MM.1S (cell line): ENCODE data around the gene ARPP21.

Experiments
- DNase-seq: peaks from one replicate; pipeline ENCODE4 v3.0.0-alpha.2; 2015
- H2AFZ ChIP-seq: fragments of 300-600 bp; sonication (generic); 2 replicates; pipeline ENCODE4 v1.6.0; 2016; ENCODE audit warnings: antibody characterized with exemption, low read length
- H3F3A ChIP-seq: fragments of 300-600 bp; sonication (generic); 2 replicates; pipeline ENCODE4 v1.6.1; 2016; ENCODE audit warnings: mild to moderate bottlenecking, antibody characterized with exemption, low read length, moderate library complexity, mixed read lengths; ENCODE audit not compliant: insufficient read depth
- H3K27ac ChIP-seq: fragments of 300-600 bp; sonication (generic); 2 replicates; pipeline ENCODE4 v1.5.1; 2016; ENCODE audit warnings: mild to moderate bottlenecking, low read length
- H3K27me3 ChIP-seq: fragments of 300-600 bp; sonication (generic); replicated peaks from 2 replicates; pipeline ENCODE4 v1.6.0; 2016; ENCODE audit warnings: low read length; ENCODE audit not compliant: insufficient read depth
- H3K36me3 ChIP-seq: fragments of 300-600 bp; sonication (generic); replicated peaks from 2 replicates; pipeline ENCODE4 v1.6.1; 2016; ENCODE audit warnings: mild to moderate bottlenecking, low read length, mixed read lengths; ENCODE audit not compliant: insufficient read depth
- H3K4me1 ChIP-seq: fragments of 300-600 bp; sonication (generic); 2 replicates; pipeline ENCODE4 v1.6.1; 2016; ENCODE audit warnings: low read length, mixed read lengths
- H3K4me2 ChIP-seq: fragments of 300-600 bp; sonication (generic); 2 replicates; pipeline ENCODE4 v1.6.0; 2016; ENCODE audit warnings: low read depth, low read length
- H3K4me3 ChIP-seq: fragments of 300-600 bp; sonication (generic); 2 replicates; pipeline ENCODE4 v1.5.1; 2016; ENCODE audit warnings: low read length, mixed read lengths
- H3K79me2 ChIP-seq: fragments of 300-600 bp; sonication (generic); 2 replicates; pipeline ENCODE4 v1.6.1; 2016; ENCODE audit warnings: mixed run types, low read length, mixed read lengths
- H3K9ac ChIP-seq: fragments of 300-600 bp; sonication (generic); 2 replicates; pipeline ENCODE4 v1.6.1; 2016; ENCODE audit warnings: low read length, mixed read lengths
- H3K9me2 ChIP-seq: fragments of 300-600 bp; sonication (generic); replicated peaks from 2 replicates; pipeline ENCODE4 v1.6.1; 2016; ENCODE audit warnings: mild to moderate bottlenecking, low read length, mixed read lengths; ENCODE audit not compliant: insufficient read depth
- H3K9me3 ChIP-seq: fragments of 300-600 bp; sonication (generic); replicated peaks from 2 replicates; pipeline ENCODE4 v1.6.1; 2016; ENCODE audit warnings: mild to moderate bottlenecking, low read length, mixed read lengths; ENCODE audit not compliant: insufficient read depth
- H4K20me1 ChIP-seq: fragments of 300-600 bp; sonication (generic); 2 replicates; pipeline ENCODE4 v1.6.1; 2016; ENCODE audit warnings: mild to moderate bottlenecking, low read length, moderate library complexity, mixed read lengths; ENCODE audit not compliant: insufficient read depth
- CTCF ChIP-seq: fragments of 300-600 bp; sonication (generic); IDR thresholded peaks from 2 replicates; pipeline ENCODE4 v1.5.1; 2016; ENCODE audit warnings: antibody characterized with exemption, low read length, mixed read lengths
- EZH2 ChIP-seq: fragments of 300-600 bp; sonication (generic); optimal IDR thresholded peaks from 2 replicates; pipeline ENCODE3; 2017; ENCODE audit warnings: low read depth, mild to moderate bottlenecking, antibody characterized with exemption, low read length, mixed read lengths
- EZH2phosphoT487 ChIP-seq: fragments of 300-600 bp; sonication (generic); IDR thresholded peaks from 2 replicates; pipeline ENCODE4 v1.6.1; 2018; ENCODE audit warnings: antibody characterized with exemption, low read length

ARPP21 gene

GRCh38 chr3:35733864-35734263 is 94.5 kb downstream of the ARPP21 start:
- Histone ChIP-seq H3K79me2 (no peaks in the 10 kb centered on the region), H3K9me2 (no peaks in the 10 kb centered on the region), H2AFZ (no peak overlapping the region), H3K27ac (no peak overlapping the region), H3K9ac (no peak overlapping the region), H3F3A (no peaks in the 10 kb centered on the region), H4K20me1 (no peaks in the 10 kb centered on the region), H3K9me3 (no peaks in the 10 kb centered on the region), H3K4me3 (no peak overlapping the region), H3K27me3 (no peaks in the 10 kb centered on the region), H3K4me2 (no peak overlapping the region), H3K36me3 (no peaks in the 10 kb centered on the region), H3K4me1 (no peaks in the 10 kb centered on the region)
- TF ChIP-seq EZH2, result no peak
- no peak for TF ChIP-seq CTCF
- no peak for TF ChIP-seq EZH2phosphoT487
- no peak for DNase-seq

GRCh38 chr3:35737080-35737479 is 97.8 kb downstream of the ARPP21 start:
- H3K9me2 ChIP-seq, result no peaks in the 10 kb centered on the region
- H3F3A ChIP-seq, result no peaks in the 10 kb centered on the region
- H3K4me3 ChIP-seq, result no peak overlapping the region
- H3K4me1 ChIP-seq, result no peaks in the 10 kb centered on the region
- no peaks in the 10 kb centered on the region for H3K79me2 ChIP-seq
- no peak overlapping the region for H3K9ac ChIP-seq
- no peak overlapping the region for H3K4me2 ChIP-seq
- H3K36me3 ChIP-seq, result no peaks in the 10 kb centered on the region
- no peak overlapping the region for H3K27ac ChIP-seq
- TF ChIP-seq EZH2phosphoT487, result no peak
- no peak for TF ChIP-seq CTCF
- TF ChIP-seq EZH2, result no peak
- no peaks in the 10 kb centered on the region for H3K27me3 ChIP-seq
- H4K20me1 ChIP-seq, result no peaks in the 10 kb centered on the region
- no peak for DNase-seq
- no peaks in the 10 kb centered on the region for H3K9me3 ChIP-seq
- no peak overlapping the region for H2AFZ ChIP-seq

GRCh38 chr3:35737527-35737926 is 98.2 kb downstream of the ARPP21 start:
- H3K4me2 ChIP-seq, result no peak overlapping the region
- no peak overlapping the region for H3K4me3 ChIP-seq
- TF ChIP-seq EZH2 (no peak), CTCF (no peak), EZH2phosphoT487 (no peak)
- H2AFZ ChIP-seq, result no peak overlapping the region
- no peaks in the 10 kb centered on the region for H3K79me2 ChIP-seq
- no peak overlapping the region for H3K9ac ChIP-seq
- no peaks in the 10 kb centered on the region for H3K27me3 ChIP-seq
- no peaks in the 10 kb centered on the region for H3K9me3 ChIP-seq
- DNase-seq, result no peak
- no peaks in the 10 kb centered on the region for H3F3A ChIP-seq
- no peaks in the 10 kb centered on the region for H4K20me1 ChIP-seq
- no peaks in the 10 kb centered on the region for H3K9me2 ChIP-seq
- H3K36me3 ChIP-seq, result no peaks in the 10 kb centered on the region
- H3K4me1 ChIP-seq, result no peaks in the 10 kb centered on the region
- no peak overlapping the region for H3K27ac ChIP-seq
